ENCODE data around the gene SGSM2. TPM values are rescaled to one million over a fixed set of nuclear protein-coding genes. Genes with fewer than 3 reads are reported as not detected.
A peak's percentile ranks its signal among the peaks of the same experiment; 100 is the strongest.

SGSM2 gene
- total RNA-seq, 1 experiment from 2014 or later, result 65.6 TPM

DNA sequence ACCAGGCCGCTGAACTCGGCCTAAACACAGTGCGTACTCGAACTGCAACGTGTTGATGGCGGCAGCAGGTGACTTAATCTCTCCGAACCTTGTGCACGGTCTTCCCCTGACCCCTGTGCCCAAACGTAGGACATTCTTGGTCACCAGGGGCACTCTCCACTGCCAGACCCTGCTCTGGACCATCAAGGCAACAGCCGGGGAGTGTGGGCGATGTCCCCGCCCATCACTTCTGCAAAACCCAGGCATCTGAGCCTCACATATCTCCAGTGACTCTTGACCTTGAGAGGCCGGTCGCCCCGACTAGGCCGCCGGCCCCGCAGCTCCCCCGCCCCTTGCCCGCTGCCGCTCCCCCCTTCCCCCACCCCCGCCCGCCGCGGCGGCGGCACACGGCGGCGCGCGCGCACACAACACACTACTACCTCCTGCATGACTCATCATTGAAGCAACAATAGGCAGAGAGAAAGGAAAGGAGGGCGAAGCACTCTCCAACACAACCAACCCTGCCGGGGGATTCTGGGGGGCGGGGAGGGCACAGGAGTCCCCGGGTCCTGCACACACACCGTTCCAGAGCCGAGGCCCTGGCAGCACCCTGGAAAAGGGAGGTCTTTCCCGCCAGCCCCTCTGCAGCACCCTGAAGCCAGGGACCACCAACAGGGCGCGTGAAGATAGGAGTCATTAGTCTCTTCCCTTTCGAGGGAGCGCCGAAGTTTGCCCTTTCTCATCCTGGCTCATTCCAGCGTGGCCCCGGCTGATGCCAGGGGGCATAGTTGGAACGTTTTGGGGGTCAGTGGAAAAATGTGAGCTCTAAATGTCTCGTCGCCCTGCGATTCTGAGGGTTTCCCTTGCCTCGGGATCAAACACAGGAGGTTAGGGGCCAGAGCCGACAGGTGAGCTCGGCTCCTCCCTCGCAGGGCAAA, 61.6 kb downstream of the SGSM2 start:
- Mint-ChIP-seq H3K27ac (ENCODE audit: unreplicated experiment) (peak overlapping the region; percentile 93), H3K4me1 (ENCODE audit: low read depth, unreplicated experiment) (peaks cover 29% of the 10 kb centered on the region), H3K36me3 (ENCODE audit: insufficient read depth, unreplicated experiment) (peaks cover 67% of the 10 kb centered on the region), H3K9me3 (ENCODE audit: unreplicated experiment) (no peaks in the 10 kb centered on the region), H3K4me3 (ENCODE audit: unreplicated experiment) (peak overlapping the region; percentile 86), H3K27me3 (ENCODE audit: insufficient read depth, unreplicated experiment) (no peaks in the 10 kb centered on the region)
- Histone ChIP-seq H3K27me3 (replicated peaks; ENCODE audit: control insufficient read depth, insufficient read depth, low read length) (no peaks in the 10 kb centered on the region), H3K36me3 (ENCODE audit: control insufficient read depth, insufficient read depth, low read length) (no peaks in the 10 kb centered on the region), H3K4me3 (ENCODE audit: low read depth, low read length) (peak overlapping the region; percentile 51), H3K9me3 (no peaks in the 10 kb centered on the region), H3K4me1 (peaks cover 41% of the 10 kb centered on the region)
- TF ChIP-seq, protein P1, sequence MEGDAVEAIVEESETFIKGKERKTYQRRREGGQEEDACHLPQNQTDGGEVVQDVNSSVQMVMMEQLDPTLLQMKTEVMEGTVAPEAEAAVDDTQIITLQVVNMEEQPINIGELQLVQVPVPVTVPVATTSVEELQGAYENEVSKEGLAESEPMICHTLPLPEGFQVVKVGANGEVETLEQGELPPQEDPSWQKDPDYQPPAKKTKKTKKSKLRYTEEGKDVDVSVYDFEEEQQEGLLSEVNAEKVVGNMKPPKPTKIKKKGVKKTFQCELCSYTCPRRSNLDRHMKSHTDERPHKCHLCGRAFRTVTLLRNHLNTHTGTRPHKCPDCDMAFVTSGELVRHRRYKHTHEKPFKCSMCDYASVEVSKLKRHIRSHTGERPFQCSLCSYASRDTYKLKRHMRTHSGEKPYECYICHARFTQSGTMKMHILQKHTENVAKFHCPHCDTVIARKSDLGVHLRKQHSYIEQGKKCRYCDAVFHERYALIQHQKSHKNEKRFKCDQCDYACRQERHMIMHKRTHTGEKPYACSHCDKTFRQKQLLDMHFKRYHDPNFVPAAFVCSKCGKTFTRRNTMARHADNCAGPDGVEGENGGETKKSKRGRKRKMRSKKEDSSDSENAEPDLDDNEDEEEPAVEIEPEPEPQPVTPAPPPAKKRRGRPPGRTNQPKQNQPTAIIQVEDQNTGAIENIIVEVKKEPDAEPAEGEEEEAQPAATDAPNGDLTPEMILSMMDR (IDR thresholded peaks at IDR 0.05; ENCODE audit: insufficient read depth in 1 of 2, low read depth in 1 of 2, low read length in 1 of 2, severe bottlenecking in 1 of 2, unreplicated experiment in 1 of 2), result no peak
- ChIA-PET POLR2A (interaction anchor here (0.6 to 2.1 kb wide), 7 partner anchors 8 to 263 kb away, joined by 4 to 14 read pairs (median 6); partner anchors contain the start of gene TSR1), CTCF (interaction anchor here (0.6 to 2.1 kb wide), 4 partner anchors 16 to 46 kb away, joined by 3 to 18 read pairs (median 10); no protein-coding TSS in a partner anchor)
- intact Hi-C loops (cut with micrococcal nuclease; ENCODE audit: unreplicated experiment), result no loop called here
- peak; percentile 72 to 81 for DNase-seq
- TSS peak; percentile 26 for BruUV-seq (replicated peaks)

DNA sequence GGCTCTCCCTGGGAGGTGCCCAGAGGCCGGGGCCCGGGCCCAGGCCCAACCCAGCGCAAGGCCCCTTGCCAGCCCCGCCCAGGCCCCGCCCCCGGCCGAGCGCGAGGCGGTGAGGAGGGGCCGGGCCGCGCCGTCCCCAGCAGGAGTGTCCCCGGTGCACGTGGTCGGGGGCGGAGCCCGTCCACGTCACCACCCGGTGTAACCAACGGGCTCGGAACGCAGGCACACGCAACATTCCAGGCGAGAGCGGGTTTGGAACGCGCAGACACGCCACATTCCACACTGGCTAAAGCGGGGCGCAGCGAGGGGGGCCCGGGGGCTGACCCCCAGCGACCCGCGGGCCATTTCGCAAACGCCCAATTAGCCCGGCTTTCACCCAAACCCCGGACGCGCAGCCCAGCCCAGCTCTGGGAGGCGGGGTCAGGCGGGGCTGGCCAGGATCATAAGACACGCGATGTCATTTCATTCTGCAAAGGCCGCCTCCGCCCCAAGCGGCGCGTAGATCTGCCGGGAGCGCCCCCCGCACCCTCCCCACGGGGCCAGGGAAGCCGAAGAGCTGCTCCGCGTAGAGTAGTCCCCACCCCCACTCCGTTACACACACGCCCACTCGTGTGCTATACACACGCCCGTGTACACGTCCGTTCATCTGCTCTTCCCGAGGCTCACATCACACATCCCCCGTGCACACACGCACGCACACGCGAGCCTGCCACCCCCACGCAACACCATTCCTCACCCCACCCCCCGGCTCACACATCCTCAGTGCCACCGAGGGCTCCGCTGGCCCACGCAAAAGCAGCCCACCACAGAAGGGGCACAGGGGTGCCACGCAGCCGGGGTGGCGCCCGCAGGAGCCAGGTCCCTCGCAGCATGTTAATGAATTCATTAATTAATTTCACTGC, 62.5 kb downstream of the SGSM2 start:
- peaks cover 33% of the 10 kb centered on the region for H3K4me1 ChIP-seq
- peak overlapping the region; percentile 86 for H3K4me3 Mint-ChIP-seq (ENCODE audit: unreplicated experiment)
- POLR2A ChIA-PET, result interaction anchor here (0.6 to 2.1 kb wide), 7 partner anchors 8 to 262 kb away, joined by 4 to 14 read pairs (median 6); partner anchors contain the start of gene TSR1
- BruUV-seq (replicated peaks), result TSS peak; percentile 88
- no peaks in the 10 kb centered on the region for H3K36me3 ChIP-seq (ENCODE audit: control insufficient read depth, insufficient read depth, low read length)
- H3K9me3 ChIP-seq, result no peaks in the 10 kb centered on the region
- intact Hi-C loops (cut with micrococcal nuclease; ENCODE audit: unreplicated experiment), result loop anchor here (2.0 kb wide), 1 partner anchor 17 kb away; no protein-coding TSS in a partner anchor
- H3K4me3 ChIP-seq (ENCODE audit: low read depth, low read length), result peak overlapping the region; percentile 97
- TF ChIP-seq, protein P1 (IDR thresholded peaks at IDR 0.05; ENCODE audit: insufficient read depth in 1 of 2, low read depth in 1 of 2, low read length in 1 of 2, severe bottlenecking in 1 of 2, unreplicated experiment in 1 of 2), result no peak
- H3K27me3 ChIP-seq (replicated peaks; ENCODE audit: control insufficient read depth, insufficient read depth, low read length), result no peaks in the 10 kb centered on the region
- peaks cover 62% of the 10 kb centered on the region for H3K36me3 Mint-ChIP-seq (ENCODE audit: insufficient read depth, unreplicated experiment)
- DNase-seq, result peak; percentile 97 to 99
- CTCF ChIA-PET, result interaction anchor here (0.6 to 2.1 kb wide), 5 partner anchors 16 to 47 kb away, joined by 3 to 18 read pairs (median 6); no protein-coding TSS in a partner anchor
- H3K27ac Mint-ChIP-seq (ENCODE audit: unreplicated experiment), result peak overlapping the region; percentile 93
- no peaks in the 10 kb centered on the region for H3K27me3 Mint-ChIP-seq (ENCODE audit: insufficient read depth, unreplicated experiment)
- H3K4me1 Mint-ChIP-seq (ENCODE audit: low read depth, unreplicated experiment), result peaks cover 29% of the 10 kb centered on the region
- no peaks in the 10 kb centered on the region for H3K9me3 Mint-ChIP-seq (ENCODE audit: unreplicated experiment)
